ENCODE data around the gene RANBP9. TPM values are rescaled to one million over a fixed set of nuclear protein-coding genes. Genes with fewer than 3 reads are reported as not detected.

The RANBP9 gene
- total RNA-seq, 1 donor from 2014 or later, result 64.7 TPM

DNA sequence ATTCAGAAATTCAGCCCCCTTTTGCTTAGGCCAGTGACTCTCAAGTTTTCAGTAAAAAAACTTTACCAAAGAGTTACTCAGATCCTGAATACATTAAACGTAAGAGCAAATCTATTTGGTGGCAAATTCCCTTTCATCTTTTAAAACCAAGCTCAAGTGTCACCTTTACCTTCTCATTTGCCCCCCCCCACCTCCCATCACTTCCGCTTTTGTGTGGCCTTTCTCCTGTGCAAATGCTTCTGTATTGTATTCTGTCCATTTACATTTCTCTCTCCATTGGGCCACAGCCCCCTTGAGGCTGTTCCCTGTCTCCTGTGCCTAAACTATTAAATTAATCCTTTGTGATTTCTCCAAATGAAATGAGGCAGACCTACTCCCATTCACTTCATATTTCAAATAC is 94.6 kb downstream of the RANBP9 start:
- Mint-ChIP-seq H3K27me3 (ENCODE audit: unreplicated experiment) (peaks cover 9% of the 10 kb centered on the region), H3K36me3 (ENCODE audit: low read depth, unreplicated experiment) (peaks cover 23% of the 10 kb centered on the region), H3K27ac (ENCODE audit: unreplicated experiment) (peak overlapping the region; percentile 76), H3K4me1 (ENCODE audit: unreplicated experiment) (peaks cover 33% of the 10 kb centered on the region), H3K4me3 (ENCODE audit: unreplicated experiment) (peak overlapping the region; percentile 99), H3K9me3 (ENCODE audit: unreplicated experiment) (no peaks in the 10 kb centered on the region)
- no peak for DNase-seq (ENCODE audit: low spot score)
- TF ChIP-seq, protein P1, sequence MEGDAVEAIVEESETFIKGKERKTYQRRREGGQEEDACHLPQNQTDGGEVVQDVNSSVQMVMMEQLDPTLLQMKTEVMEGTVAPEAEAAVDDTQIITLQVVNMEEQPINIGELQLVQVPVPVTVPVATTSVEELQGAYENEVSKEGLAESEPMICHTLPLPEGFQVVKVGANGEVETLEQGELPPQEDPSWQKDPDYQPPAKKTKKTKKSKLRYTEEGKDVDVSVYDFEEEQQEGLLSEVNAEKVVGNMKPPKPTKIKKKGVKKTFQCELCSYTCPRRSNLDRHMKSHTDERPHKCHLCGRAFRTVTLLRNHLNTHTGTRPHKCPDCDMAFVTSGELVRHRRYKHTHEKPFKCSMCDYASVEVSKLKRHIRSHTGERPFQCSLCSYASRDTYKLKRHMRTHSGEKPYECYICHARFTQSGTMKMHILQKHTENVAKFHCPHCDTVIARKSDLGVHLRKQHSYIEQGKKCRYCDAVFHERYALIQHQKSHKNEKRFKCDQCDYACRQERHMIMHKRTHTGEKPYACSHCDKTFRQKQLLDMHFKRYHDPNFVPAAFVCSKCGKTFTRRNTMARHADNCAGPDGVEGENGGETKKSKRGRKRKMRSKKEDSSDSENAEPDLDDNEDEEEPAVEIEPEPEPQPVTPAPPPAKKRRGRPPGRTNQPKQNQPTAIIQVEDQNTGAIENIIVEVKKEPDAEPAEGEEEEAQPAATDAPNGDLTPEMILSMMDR (IDR thresholded peaks at IDR 0.05; ENCODE audit: unreplicated experiment), result no peak

DNA sequence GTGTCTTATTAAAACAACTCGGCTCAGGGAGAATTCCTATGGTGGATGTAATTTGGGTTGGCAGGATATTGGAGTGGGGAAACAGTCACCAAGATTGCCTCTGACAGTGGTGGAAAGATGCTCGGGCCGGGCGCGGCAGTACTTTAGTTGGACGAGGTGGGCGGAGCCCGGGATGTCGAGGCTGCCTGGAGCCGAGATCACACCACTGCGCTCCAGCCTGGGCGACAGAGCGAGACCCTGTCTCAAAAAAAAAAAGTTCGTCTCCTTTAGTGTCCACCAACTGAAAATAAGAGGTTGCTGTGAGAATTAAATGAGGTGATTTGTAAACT is 95.9 kb downstream of the RANBP9 start:
- Mint-ChIP-seq H3K4me1 (ENCODE audit: unreplicated experiment) (peaks cover 28% of the 10 kb centered on the region), H3K4me3 (ENCODE audit: unreplicated experiment) (peak overlapping the region; percentile 99), H3K9me3 (ENCODE audit: unreplicated experiment) (no peaks in the 10 kb centered on the region), H3K36me3 (ENCODE audit: low read depth, unreplicated experiment) (peaks cover 19% of the 10 kb centered on the region), H3K27me3 (ENCODE audit: unreplicated experiment) (peaks cover 9% of the 10 kb centered on the region), H3K27ac (ENCODE audit: unreplicated experiment) (peak overlapping the region; percentile 95)
- TF ChIP-seq, protein P1 (IDR thresholded peaks at IDR 0.05; ENCODE audit: unreplicated experiment), result no peak
- peak; percentile 50 for DNase-seq (ENCODE audit: low spot score)

DNA sequence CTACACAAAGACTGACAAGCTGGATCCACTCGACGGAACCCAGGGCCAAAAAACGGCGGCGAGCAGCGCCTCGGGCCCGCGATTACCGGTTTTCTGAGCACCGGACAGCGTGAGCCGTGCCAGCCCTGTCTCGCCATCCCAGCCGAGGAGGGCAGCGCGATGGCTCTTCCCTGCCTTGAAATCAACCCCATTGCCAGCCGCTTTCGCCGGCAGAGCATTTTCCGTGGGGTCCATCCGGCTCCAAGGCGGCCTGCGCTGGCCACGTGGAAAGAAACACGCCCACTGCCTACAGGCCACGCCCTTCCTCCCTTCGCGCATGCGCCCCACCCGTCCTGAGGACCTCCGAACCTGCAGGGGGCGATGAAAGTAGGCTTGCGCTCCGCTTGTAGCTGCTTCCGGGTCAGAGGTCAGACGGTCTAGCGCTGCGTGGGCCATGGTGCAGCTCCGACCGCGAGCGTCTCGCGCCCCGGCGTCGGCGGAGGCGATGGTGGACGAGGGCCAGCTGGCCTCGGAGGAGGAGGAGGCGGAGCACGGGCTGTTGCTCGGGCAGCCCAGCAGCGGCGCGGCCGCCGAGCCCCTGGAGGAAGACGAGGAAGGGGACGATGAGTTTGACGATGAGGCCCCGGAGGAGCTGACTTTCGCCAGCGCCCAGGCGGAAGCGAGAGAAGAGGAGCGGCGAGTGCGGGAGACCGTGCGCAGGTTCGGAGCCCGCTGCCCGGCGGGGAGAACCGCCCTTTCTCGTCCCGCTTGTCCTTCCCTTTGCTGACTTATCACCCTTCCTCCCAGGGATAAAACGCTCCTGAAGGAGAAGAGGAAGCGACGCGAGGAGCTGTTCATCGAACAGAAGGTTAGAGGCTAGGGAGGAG is 96.5 kb downstream of the RANBP9 start, which contains the start of gene NOL7:
NOL7 (plus strand) TSS at position 410 of the 866 bp plus-strand sequence; CDS start at position 434, 24 bp downstream.
- Mint-ChIP-seq H3K4me3 (ENCODE audit: unreplicated experiment) (peak within 1 kb of the TSS; percentile 99), H3K27ac (ENCODE audit: unreplicated experiment) (peak within 1 kb of the TSS; percentile 95)

DNA sequence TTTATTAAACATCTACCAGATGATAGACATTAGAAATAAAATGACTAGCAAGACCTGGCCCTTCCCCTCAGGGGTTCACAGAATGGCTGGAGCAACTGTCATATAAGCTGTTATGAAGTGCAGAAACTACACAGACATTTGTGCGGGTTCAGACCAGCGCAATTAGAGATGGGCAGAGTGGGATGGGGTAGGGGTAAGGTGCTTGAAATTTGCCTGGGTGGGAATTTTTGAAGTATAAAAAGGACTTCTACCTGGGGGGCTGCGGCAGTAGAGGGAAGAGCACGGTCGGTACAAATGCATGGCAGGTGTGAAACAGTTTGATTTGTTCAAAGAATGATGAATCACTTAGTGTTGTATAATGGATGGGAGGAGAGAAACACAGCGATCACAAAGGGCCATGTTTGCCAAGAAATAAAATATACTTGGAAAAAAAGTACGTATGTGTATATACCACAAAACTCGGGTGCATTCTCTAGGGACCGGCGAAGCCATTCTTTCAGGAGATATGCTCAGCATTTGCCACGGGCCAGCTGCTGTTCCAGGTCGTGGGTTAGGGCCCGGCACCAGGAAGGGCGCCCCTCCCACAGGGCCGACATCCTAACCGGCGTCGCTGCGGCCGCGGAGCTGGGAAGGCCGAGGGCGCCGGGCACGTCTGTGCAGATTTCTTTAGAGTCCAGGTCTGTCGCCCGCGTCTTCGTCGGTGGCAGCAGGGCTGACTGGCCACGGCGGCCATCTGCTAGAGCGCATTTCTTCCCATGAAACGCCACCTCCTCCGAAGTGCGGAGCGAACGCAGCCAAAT is 97.3 kb downstream of the RANBP9 start:
- H3K27me3 Mint-ChIP-seq (ENCODE audit: unreplicated experiment), result peaks cover 9% of the 10 kb centered on the region
- H3K27ac Mint-ChIP-seq (ENCODE audit: unreplicated experiment), result peak overlapping the region; percentile 83
- peaks cover 24% of the 10 kb centered on the region for H3K36me3 Mint-ChIP-seq (ENCODE audit: low read depth, unreplicated experiment)
- TF ChIP-seq, protein P1 (IDR thresholded peaks at IDR 0.05; ENCODE audit: unreplicated experiment), result no peak
- peak; percentile 63 for DNase-seq (ENCODE audit: low spot score)
- peak overlapping the region; percentile 99 for H3K4me3 Mint-ChIP-seq (ENCODE audit: unreplicated experiment)
- H3K9me3 Mint-ChIP-seq (ENCODE audit: unreplicated experiment), result no peaks in the 10 kb centered on the region
- H3K4me1 Mint-ChIP-seq (ENCODE audit: unreplicated experiment), result peaks cover 28% of the 10 kb centered on the region

More for the DNA sequence above, 96.5 kb downstream of the RANBP9 start, which contains the start of gene NOL7:
- H3K4me1 Mint-ChIP-seq (ENCODE audit: unreplicated experiment), result peaks cover 28% of the 10 kb centered on the region
- H3K9me3 Mint-ChIP-seq (ENCODE audit: unreplicated experiment), result no peaks in the 10 kb centered on the region
- H3K36me3 Mint-ChIP-seq (ENCODE audit: low read depth, unreplicated experiment), result peaks cover 22% of the 10 kb centered on the region
- peaks cover 9% of the 10 kb centered on the region for H3K27me3 Mint-ChIP-seq (ENCODE audit: unreplicated experiment)
- DNase-seq (ENCODE audit: low spot score), result peak; percentile 98
- TF ChIP-seq, protein P1 (IDR thresholded peaks at IDR 0.05; ENCODE audit: unreplicated experiment), result peak; percentile 70

Measured in endothelial cell (in vitro differentiated cells).